ENCODE results near the gene ARAP1.

The ARAP1 gene

GRCh38 chr11:72705442-72706365, 46.5 kb downstream of the ARAP1 start:
- Histone ChIP-seq H3K9ac (ENCODE audit: low read length) (no peak overlapping the region), H2AFZ (ENCODE audit: low read length) (no peak overlapping the region), H3K4me1 (ENCODE audit: low read length) (no peaks in the 10 kb centered on the region), H3K4me2 (ENCODE audit: low read depth, low read length) (no peak overlapping the region), H3K27me3 (replicated peaks; ENCODE audit: insufficient read depth, low read length) (no peaks in the 10 kb centered on the region), H3K36me3 (replicated peaks; ENCODE audit: insufficient read depth, low read length) (no peaks in the 10 kb centered on the region; the same call in 1 of the 2 replicates), H3F3A (ENCODE audit: insufficient read depth, low read length) (no peaks in the 10 kb centered on the region), H3K9me2 (replicated peaks; ENCODE audit: insufficient read depth, low read length) (no peaks in the 10 kb centered on the region), H3K4me3 (ENCODE audit: low read length) (no peak overlapping the region), H3K27ac (ENCODE audit: low read length) (no peak overlapping the region), H3K9me3 (replicated peaks; ENCODE audit: insufficient read depth, low read length) (no peaks in the 10 kb centered on the region), H4K20me1 (ENCODE audit: insufficient read depth, low read length) (no peaks in the 10 kb centered on the region), H3K79me2 (ENCODE audit: low read length) (no peaks in the 10 kb centered on the region; the same call in 1 of the 2 replicates)
- no peak for DNase-seq
- TF ChIP-seq CTCF (IDR thresholded peaks at IDR 0.05; ENCODE audit: low read length) (no peak), EZH2phosphoT487 (IDR thresholded peaks at IDR 0.05; ENCODE audit: low read length) (no peak)

- Histone ChIP-seq H3K9ac (ENCODE audit: low read length) (no peak overlapping the region), H3K4me1 (ENCODE audit: low read length) (no peaks in the 10 kb centered on the region), H3F3A (ENCODE audit: insufficient read depth, low read length) (no peaks in the 10 kb centered on the region), H3K36me3 (replicated peaks; ENCODE audit: insufficient read depth, low read length) (no peaks in the 10 kb centered on the region; the same call in 1 of the 2 replicates), H2AFZ (ENCODE audit: low read length) (no peak overlapping the region), H3K27me3 (replicated peaks; ENCODE audit: insufficient read depth, low read length) (no peaks in the 10 kb centered on the region), H3K9me2 (replicated peaks; ENCODE audit: insufficient read depth, low read length) (no peaks in the 10 kb centered on the region), H3K9me3 (replicated peaks; ENCODE audit: insufficient read depth, low read length) (no peaks in the 10 kb centered on the region), H3K79me2 (ENCODE audit: low read length) (no peaks in the 10 kb centered on the region), H4K20me1 (ENCODE audit: insufficient read depth, low read length) (no peaks in the 10 kb centered on the region), H3K4me3 (ENCODE audit: low read length) (no peak overlapping the region), H3K27ac (ENCODE audit: low read length) (no peak overlapping the region), H3K4me2 (ENCODE audit: low read depth, low read length) (no peak overlapping the region)
- no peak for DNase-seq
- no peak for TF ChIP-seq EZH2phosphoT487 (IDR thresholded peaks at IDR 0.05; ENCODE audit: low read length)
- TF ChIP-seq EZH2 (optimal IDR thresholded peaks at IDR 0.05; ENCODE audit: low read depth, low read length), result no peak
- no peak for TF ChIP-seq CTCF (IDR thresholded peaks at IDR 0.05; ENCODE audit: low read length)
These were observed 47.4 kb downstream of the ARAP1 start for GRCh38 chr11:72704783-72705265.

- Histone ChIP-seq H3K4me2 (ENCODE audit: low read depth, low read length) (no peak overlapping the region), H3K4me3 (ENCODE audit: low read length) (no peak overlapping the region), H2AFZ (ENCODE audit: low read length) (no peak overlapping the region), H3K79me2 (ENCODE audit: low read length) (no peaks in the 10 kb centered on the region), H3K36me3 (replicated peaks; ENCODE audit: insufficient read depth, low read length) (no peaks in the 10 kb centered on the region; the same call in 1 of the 2 replicates), H3F3A (ENCODE audit: insufficient read depth, low read length) (no peaks in the 10 kb centered on the region), H3K9ac (ENCODE audit: low read length) (no peak overlapping the region), H4K20me1 (ENCODE audit: insufficient read depth, low read length) (no peaks in the 10 kb centered on the region), H3K9me2 (replicated peaks; ENCODE audit: insufficient read depth, low read length) (no peaks in the 10 kb centered on the region), H3K27me3 (replicated peaks; ENCODE audit: insufficient read depth, low read length) (no peaks in the 10 kb centered on the region), H3K4me1 (ENCODE audit: low read length) (no peaks in the 10 kb centered on the region), H3K9me3 (replicated peaks; ENCODE audit: insufficient read depth, low read length) (no peaks in the 10 kb centered on the region), H3K27ac (ENCODE audit: low read length) (no peak overlapping the region)
- DNase-seq, result no peak
- TF ChIP-seq EZH2phosphoT487 (IDR thresholded peaks at IDR 0.05; ENCODE audit: low read length) (no peak), CTCF (IDR thresholded peaks at IDR 0.05; ENCODE audit: low read length) (peak; percentile 13; the same call in 1 of the 2 replicates)
These were observed 48.0 kb downstream of the ARAP1 start for GRCh38 chr11:72704028-72704782.
